PC-9 (cell line): Measurements from ENCODE around the gene KIFC1. TPM values are rescaled to one million over a fixed set of nuclear protein-coding genes. Genes with fewer than 3 reads are reported as not detected.
A peak's percentile ranks its signal among the peaks of the same experiment; 100 is the strongest.

ENCODE experiments used
- BruUV-seq: library from RNA; stranded (reverse); fragments of 400-500 nt; replicated peaks from 2 replicates; lab custom pipeline; 2021; lab: Mats Ljungman, UMichigan
- CTCF ChIA-PET: fragments of 300-600 bp; sonication (Branson Sonifier 250); formaldehyde crosslinking; loops from one replicate; lab custom pipeline; 2022; ENCODE audit warnings: antibody characterized with exemption; lab: Charles Lee
- POLR2A ChIA-PET: fragments of 300-600 bp; sonication (Branson Sonifier 250); formaldehyde crosslinking; loops from one replicate; lab custom pipeline; 2022; ENCODE audit warnings: antibody characterized with exemption; ENCODE audit not compliant: unreplicated experiment; lab: Charles Lee
- DNase-seq, 2 experiments: peaks; one replicate each; pipeline versions ENCODE4 v3.0.0 to v3.0.0-alpha.2; 2015 to 2022; ENCODE audit warnings: mixed read lengths in 1 of 2
- H2AFZ ChIP-seq: fragments of 200-600 bp; sonication (generic); 2 replicates; pipeline ENCODE4 v1.8.1; 2017; ENCODE audit warnings: antibody characterized with exemption
- H3F3A ChIP-seq: fragments of 200-600 bp; sonication (generic); 2 replicates; pipeline ENCODE4 v1.8.1; 2017; ENCODE audit warnings: antibody characterized with exemption, mild to moderate bottlenecking, low read depth; ENCODE audit not compliant: insufficient read depth
- H3K27ac ChIP-seq: fragments of 200-600 bp; sonication (generic); 2 replicates; pipeline ENCODE4 v1.6.1; 2016; ENCODE audit warnings: mixed run types
- H3K27me3 ChIP-seq: fragments of 200-600 bp; sonication (generic); 2 replicates; pipeline ENCODE4 v1.6.1; 2016; ENCODE audit warnings: low read depth, mixed run types; ENCODE audit not compliant: insufficient read depth
- H3K36me3 ChIP-seq: fragments of 200-600 bp; sonication (generic); 2 replicates; pipeline ENCODE4 v1.6.1; 2016; ENCODE audit warnings: low read depth, mixed run types
- H3K4me1 ChIP-seq: fragments of 200-600 bp; sonication (generic); replicated peaks from 2 replicates; pipeline ENCODE4 v1.6.1; 2016; ENCODE audit warnings: mixed run types; ENCODE audit not compliant: insufficient read depth
- H3K4me2 ChIP-seq: fragments of 200-600 bp; sonication (generic); 2 replicates; pipeline ENCODE4 v1.6.1; 2017; ENCODE audit warnings: mixed run types
- H3K4me3 ChIP-seq: fragments of 200-600 bp; sonication (generic); 2 replicates; pipeline ENCODE4 v1.6.1; 2016; ENCODE audit warnings: mixed run types
- H3K79me2 ChIP-seq: fragments of 200-600 bp; sonication (generic); 2 replicates; pipeline ENCODE4 v1.6.1; 2017; ENCODE audit warnings: low read depth, mixed run types
- H3K9me2 ChIP-seq: fragments of 200-600 bp; sonication (generic); 2 replicates; pipeline ENCODE4 v1.8.1; 2017; ENCODE audit warnings: mild to moderate bottlenecking; ENCODE audit not compliant: insufficient read depth
- H3K9me3 ChIP-seq: fragments of 200-600 bp; sonication (generic); 2 replicates; pipeline ENCODE4 v1.8.1; 2016; ENCODE audit warnings: low read depth; ENCODE audit not compliant: insufficient read depth
- H4K20me1 ChIP-seq: fragments of 200-600 bp; sonication (generic); 2 replicates; pipeline ENCODE4 v1.8.1; 2017; ENCODE audit not compliant: insufficient read depth
- CTCF ChIP-seq: fragments of 200-600 bp; sonication (generic); conservative IDR thresholded peaks from 2 replicates; pipeline ENCODE4 v1.6.1; 2017; ENCODE audit warnings: mixed run types, antibody characterized with exemption, mild to moderate bottlenecking, moderate library complexity
- EZH2 ChIP-seq: fragments of 200-600 bp; sonication (generic); IDR thresholded peaks from 2 replicates; pipeline ENCODE4 v1.8.0; 2017; ENCODE audit warnings: antibody characterized with exemption, low read depth
- intact Hi-C: fragments of 100-400 bp; cut with micrococcal nuclease; formaldehyde crosslinking; loops from one replicate; pipeline ENCODE4 v1.10.0; 2022; ENCODE audit not compliant: unreplicated experiment
- total RNA-seq: library from RNA; stranded (reverse); gene quantifications from 2 replicates; pipeline ENCODE4 v1.2.3, GENCODE V29; 2021

Gene KIFC1
- total RNA-seq, 1 experiment from 2014 or later, result 91.4 TPM

- BruUV-seq, result no TSS peak
- intact Hi-C loops, result loop anchor here (5.0 kb wide), 1 partner anchor 40 kb away; the partner anchor contains the start of gene PHF1
Observed at GRCh38 chr6:33452496-33452895, 60.9 kb downstream of the KIFC1 start.

GRCh38 chr6:33453393-33454008, 61.9 kb downstream of the KIFC1 start:
- H3K36me3 ChIP-seq, result no peaks in the 10 kb centered on the region
- BruUV-seq, result no TSS peak
- no peaks in the 10 kb centered on the region for H4K20me1 ChIP-seq
- H3K9me2 ChIP-seq, result no peaks in the 10 kb centered on the region
- H3K4me2 ChIP-seq, result peak overlapping the region; percentile 85
- CTCF ChIA-PET, result interaction anchor here (0.6 kb wide), 1 partner anchor 87 kb away, joined by 3 read pairs; no protein-coding TSS in a partner anchor
- H3K9me3 ChIP-seq, result no peaks in the 10 kb centered on the region
- TF ChIP-seq EZH2 (no peak), CTCF (no peak)
- H3K4me1 ChIP-seq, result peaks cover 6% of the 10 kb centered on the region
- no peaks in the 10 kb centered on the region for H3K27me3 ChIP-seq
- no peak for DNase-seq
- peak overlapping the region; percentile 95 for H3K4me3 ChIP-seq
- POLR2A ChIA-PET, result interaction anchor here (0.6 kb wide), 1 partner anchor 151 kb away, joined by 4 read pairs; no protein-coding TSS in a partner anchor
- peaks cover 19% of the 10 kb centered on the region for H3K79me2 ChIP-seq
- peak overlapping the region; percentile 94 for H2AFZ ChIP-seq
- no peak overlapping the region for H3K27ac ChIP-seq
- intact Hi-C loops, result loop anchor here (1.0 to 5.0 kb wide), 3 partner anchors 27 to 118 kb away; partner anchors contain the start of gene PHF1
- H3F3A ChIP-seq, result no peaks in the 10 kb centered on the region

More at GRCh38 chr6:33452496-33452895, 60.9 kb downstream of the KIFC1 start:
- H3K4me2 ChIP-seq, result no peak overlapping the region; the same call in 1 of the 2 replicates
- no peaks in the 10 kb centered on the region for H3F3A ChIP-seq
- no peaks in the 10 kb centered on the region for H3K27me3 ChIP-seq
- no peaks in the 10 kb centered on the region for H3K9me3 ChIP-seq
- TF ChIP-seq EZH2 (no peak), CTCF (no peak)
- H3K4me3 ChIP-seq, result no peak overlapping the region
- H4K20me1 ChIP-seq, result no peaks in the 10 kb centered on the region
- H3K9me2 ChIP-seq, result no peaks in the 10 kb centered on the region
- peaks cover 6% of the 10 kb centered on the region for H3K4me1 ChIP-seq
- no peak for DNase-seq
- ChIA-PET CTCF (interaction anchor here (0.6 kb wide), 1 partner anchor 135 kb away, joined by 8 read pairs; no protein-coding TSS in a partner anchor), POLR2A (interaction anchor here (0.5 kb wide), 1 partner anchor 1941 kb away, joined by 12 read pairs; no protein-coding TSS in a partner anchor)
- no peak overlapping the region for H2AFZ ChIP-seq
- no peak overlapping the region for H3K27ac ChIP-seq
- H3K36me3 ChIP-seq, result no peaks in the 10 kb centered on the region
- peaks cover 19% of the 10 kb centered on the region for H3K79me2 ChIP-seq

GRCh38 chr6:33454009-33454946, 62.7 kb downstream of the KIFC1 start, which contains the start of gene ZBTB9:
TSS of gene ZBTB9 (plus strand) at chr6:33454576. CDS start at chr6:33455101, 525 bp downstream.
- H3K27ac ChIP-seq, result no peak within 1 kb of the TSS
- no peaks in the 10 kb centered on the region for H3K9me2 ChIP-seq
- TF ChIP-seq EZH2, result no peak
- no peak for TF ChIP-seq CTCF
- peak within 1 kb of the TSS; percentile 99 for H3K4me2 ChIP-seq
- DNase-seq, result peak; percentile 91 to 95
- ChIA-PET CTCF (interaction anchor here (0.7 kb wide), 1 partner anchor 84 kb away, joined by 3 read pairs; no protein-coding TSS in a partner anchor), POLR2A (interaction anchor here (0.6 to 1.0 kb wide), 5 partner anchors 45 to 483 kb away, joined by 3 to 5 read pairs (median 4); no protein-coding TSS in a partner anchor)
- BruUV-seq, result TSS peak; percentile 99
- H3K36me3 ChIP-seq, result no peaks in the 10 kb centered on the region
- peaks cover 6% of the 10 kb centered on the region for H3K4me1 ChIP-seq
- peak within 1 kb of the TSS; percentile 94 for H2AFZ ChIP-seq
- H3K9me3 ChIP-seq, result no peaks in the 10 kb centered on the region
- intact Hi-C loops, result loop anchor here (1.0 to 5.0 kb wide), 3 partner anchors 28 to 117 kb away; partner anchors contain the start of gene PHF1
- H4K20me1 ChIP-seq, result no peaks in the 10 kb centered on the region
- no peaks in the 10 kb centered on the region for H3K27me3 ChIP-seq
- H3K4me3 ChIP-seq, result peak within 1 kb of the TSS; percentile 95
- peaks cover 19% of the 10 kb centered on the region for H3K79me2 ChIP-seq
- no peaks in the 10 kb centered on the region for H3F3A ChIP-seq
